Islet of Langerhans (tissue), 1 donor: Measurements from ENCODE around the gene CSTA.

Experiments
- FAIRE-seq: peaks from one replicate; lab custom pipeline; 2011; peaks lifted over from hg19 to GRCh38; lab: Jason Lieb, UNC

CSTA gene

GRCh38 chr3:122382888-122383666 lies 58.0 kb downstream of the CSTA start, which contains the start of gene MIX23:
Gene MIX23, minus strand, starts transcription at chr3:122383231. Its CDS starts 7 bp downstream, at chr3:122383224.
- FAIRE-seq = peak; percentile 90

GRCh38 chr3:122383771-122384697 lies 59.0 kb downstream of the CSTA start, which contains the start of gene FAM162A:
Gene FAM162A, plus strand, starts transcription at chr3:122384182. Its CDS starts 84 bp downstream, at chr3:122384266.
- no peak for FAIRE-seq

DNA sequence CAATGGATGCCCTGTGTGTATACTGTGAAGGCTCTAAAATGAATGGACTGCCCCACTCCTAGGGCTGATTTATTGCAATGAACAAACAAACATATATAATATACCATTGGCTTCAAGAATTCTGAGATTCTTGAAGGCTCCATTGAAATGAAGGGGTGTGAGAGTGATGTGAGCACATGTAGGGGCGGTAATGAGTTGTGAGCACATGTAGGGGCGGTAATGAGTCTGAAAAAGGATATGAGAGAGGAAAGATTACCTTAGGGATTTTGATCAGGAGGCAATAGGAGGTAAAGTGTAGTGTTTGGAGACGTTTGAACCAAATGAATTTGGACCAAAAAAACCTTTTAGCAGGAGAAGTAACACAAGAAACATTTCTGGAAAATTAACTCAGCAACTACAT lies 62.7 kb downstream of the CSTA start:
- no peak for FAIRE-seq

DNA sequence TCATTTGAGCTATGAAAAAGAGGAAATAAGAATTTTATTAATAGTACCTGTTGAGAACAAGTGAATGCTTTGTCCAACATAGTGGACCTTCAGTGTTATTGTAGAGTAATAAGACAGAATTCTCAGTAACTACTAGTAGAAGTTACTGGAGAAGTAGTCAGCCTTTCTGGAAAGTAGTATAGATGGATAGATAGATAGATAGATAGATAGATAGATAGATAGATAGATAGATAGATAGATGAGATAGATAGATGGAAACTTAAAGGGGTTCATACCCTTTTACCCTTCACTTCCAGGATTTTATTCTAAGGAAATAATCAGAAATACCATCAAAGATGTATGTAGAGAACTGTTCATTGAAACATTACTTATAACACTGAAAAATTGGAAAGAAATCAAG lies 64.1 kb downstream of the CSTA start:
- FAIRE-seq = no peak

- no peak for FAIRE-seq
Measured at GRCh38 chr3:122389892-122390291, 64.8 kb downstream of the CSTA start.

GRCh38 chr3:122390665-122391064 lies 65.6 kb downstream of the CSTA start:
- FAIRE-seq = no peak
